PFSK-1 (cell line): ENCODE data around the gene STX2.
A peak's percentile ranks its signal among the peaks of the same experiment; 100 is the strongest.

ENCODE experiments used
- FOXP2 ChIP-seq: optimal IDR thresholded peaks from 2 replicates; pipeline ENCODE3; 2011; ENCODE audit warnings: borderline replicate concordance, control low read depth, inconsistent platforms; ENCODE audit not compliant: insufficient read depth; ENCODE audit errors: extremely low read length, extremely low read depth
- POLR2AphosphoS5 ChIP-seq: IDR thresholded peaks from 2 replicates; pipeline ENCODE4 v1.6.1; 2012; ENCODE audit warnings: low read depth, mild to moderate bottlenecking, control low read depth, low read length, moderate library complexity
- REST ChIP-seq, 2 experiments: IDR thresholded peaks; 2 replicates each; pipeline versions ENCODE4 v1.6.1 to v1.8.0; 2011 to 2012; ENCODE audit warnings: low read depth in 2 of 2, low read length in 2 of 2, control low read depth in 1 of 2, inconsistent platforms in 1 of 2, mild to moderate bottlenecking in 1 of 2, moderate library complexity in 1 of 2; ENCODE audit not compliant: insufficient read depth in 1 of 2
- SIN3A ChIP-seq: IDR thresholded peaks from 2 replicates; pipeline ENCODE4 v1.6.1; 2012; ENCODE audit warnings: mild to moderate bottlenecking, low read length, moderate library complexity, borderline replicate concordance; ENCODE audit not compliant: insufficient read depth
- TAF1 ChIP-seq: IDR thresholded peaks from 2 replicates; pipeline ENCODE4 v1.6.1; 2012; ENCODE audit warnings: low read length, control low read depth, borderline replicate concordance; ENCODE audit not compliant: insufficient read depth

The STX2 gene

GRCh38 chr12:130762319-130762675 is 76.8 kb downstream of the STX2 start:
- TF ChIP-seq FOXP2: no peak
- no peak for TF ChIP-seq TAF1
- TF ChIP-seq REST (IDR thresholded peaks at IDR 0.05; ENCODE audit: insufficient read depth in 1 of 2, low read depth in 2 of 2, low read length in 2 of 2): no peak
- no peak for TF ChIP-seq POLR2AphosphoS5
- no peak for TF ChIP-seq SIN3A

- TF ChIP-seq SIN3A: no peak
- 0 out of 4 replicates have a peak, but pooled peaks of 1 of the 2 experiments have one; percentile 10 for TF ChIP-seq REST (IDR thresholded peaks at IDR 0.05; ENCODE audit: insufficient read depth in 1 of 2, low read depth in 2 of 2, low read length in 2 of 2)
These were observed 77.3 kb downstream of the STX2 start for GRCh38 chr12:130761537-130762318.

- TF ChIP-seq POLR2AphosphoS5: no peak
- TF ChIP-seq FOXP2: no peak
- no peak for TF ChIP-seq REST (IDR thresholded peaks at IDR 0.05; ENCODE audit: insufficient read depth in 1 of 2, low read depth in 2 of 2, low read length in 2 of 2)
- TF ChIP-seq SIN3A: no peak
- no peak for TF ChIP-seq TAF1
These were observed 84.7 kb downstream of the STX2 start for GRCh38 chr12:130754234-130754901.

GRCh38 chr12:130752692-130753230 is 86.3 kb downstream of the STX2 start:
- TF ChIP-seq REST (IDR thresholded peaks at IDR 0.05; ENCODE audit: insufficient read depth in 1 of 2, low read depth in 2 of 2, low read length in 2 of 2) (no peak), POLR2AphosphoS5 (no peak), TAF1 (no peak), SIN3A (no peak)
